NCI-H510A treated with DMSO at 0.1 percent for 48 hours (cell line): Measurements from ENCODE around the gene SRM.
"Not testable (repeated sequence)": the region's sequence is repeated elsewhere in the genome, so short reads cannot be mapped to it uniquely, and the experiment has no call there.

ENCODE experiments used
- DNase-seq: peaks from one replicate; lab custom pipeline; 2025; lab: John Stamatoyannopoulos, UW

The SRM gene

GRCh38 chr1:11044849-11045427 lies 14.9 kb downstream of the SRM start:
- no peak for DNase-seq

- no peak for DNase-seq
These were observed 15.6 kb downstream of the SRM start for GRCh38 chr1:11044086-11044848.

- no peak for DNase-seq
These were observed 16.6 kb downstream of the SRM start for GRCh38 chr1:11042995-11043874.

- DNase-seq, result no peak
These were observed 17.8 kb downstream of the SRM start for GRCh38 chr1:11042065-11042464.

GRCh38 chr1:11041048-11041447 lies 18.8 kb downstream of the SRM start:
- DNase-seq, result no peak

- not testable (repeated sequence) for DNase-seq
These were observed 19.8 kb downstream of the SRM start for GRCh38 chr1:11040105-11040429.

GRCh38 chr1:11039351-11040104 lies 20.3 kb downstream of the SRM start:
- no peak for DNase-seq

GRCh38 chr1:11037740-11038182 lies 22.1 kb downstream of the SRM start:
- peak; percentile 100 for DNase-seq

- not testable (repeated sequence) for DNase-seq
These were observed 22.6 kb downstream of the SRM start for GRCh38 chr1:11037019-11037739.

- DNase-seq, result no peak
These were observed 28.1 kb downstream of the SRM start for GRCh38 chr1:11031624-11032262.

GRCh38 chr1:11030865-11031264 lies 29.0 kb downstream of the SRM start:
- no peak for DNase-seq

GRCh38 chr1:11028018-11028417 lies 31.8 kb downstream of the SRM start:
- no peak for DNase-seq

- no peak for DNase-seq
These were observed 32.5 kb downstream of the SRM start for GRCh38 chr1:11027316-11027715.

- DNase-seq, result no peak
These were observed 32.9 kb downstream of the SRM start for GRCh38 chr1:11026903-11027302.

GRCh38 chr1:11026052-11026451 lies 33.8 kb downstream of the SRM start:
- no peak for DNase-seq

- no peak for DNase-seq
These were observed 34.2 kb downstream of the SRM start for GRCh38 chr1:11025618-11026017.

GRCh38 chr1:11024874-11025203 lies 35.0 kb downstream of the SRM start:
- no peak for DNase-seq

GRCh38 chr1:11024154-11024873 lies 35.5 kb downstream of the SRM start:
- no peak for DNase-seq

GRCh38 chr1:11023201-11023600 lies 36.6 kb downstream of the SRM start:
- no peak for DNase-seq

- no peak for DNase-seq
These were observed 39.8 kb downstream of the SRM start for GRCh38 chr1:11019971-11020370.
